Kasumi-1 (cell line): ENCODE measurements around the gene BRF1.

Source experiments
- DNase-seq, 2 experiments: peaks; one replicate each; lab custom pipeline; 2025; lab: John Stamatoyannopoulos, UW

Gene BRF1

GRCh38 chr14:105173901-105174894, 126.6 kb downstream of the BRF1 start:
- DNase-seq: peak; percentile 45 to 51

DNA sequence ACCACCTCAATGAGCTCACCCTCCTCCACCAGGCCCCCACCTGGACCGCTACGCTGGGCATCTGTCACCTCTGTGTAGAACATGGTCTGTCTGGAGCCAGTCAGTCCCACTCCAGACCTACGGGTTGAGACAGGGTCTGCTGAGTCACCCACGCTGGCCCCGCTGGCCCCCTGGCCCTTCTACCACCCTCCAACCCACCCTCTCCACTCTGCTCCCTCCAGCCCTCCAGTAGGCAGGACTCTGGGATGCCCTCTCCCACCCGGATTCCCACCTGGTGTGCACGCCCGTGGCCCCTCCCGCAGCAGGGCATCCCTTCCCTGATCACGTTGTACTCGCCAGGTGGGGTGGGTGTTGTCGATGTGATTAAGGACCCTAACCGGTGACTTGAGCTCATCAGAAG, 127.7 kb downstream of the BRF1 start:
- DNase-seq: no peak

GRCh38 chr14:105172476-105172875, 128.3 kb downstream of the BRF1 start:
- no peak for DNase-seq

GRCh38 chr14:105171004-105171673, 129.7 kb downstream of the BRF1 start:
- no peak for DNase-seq

DNA sequence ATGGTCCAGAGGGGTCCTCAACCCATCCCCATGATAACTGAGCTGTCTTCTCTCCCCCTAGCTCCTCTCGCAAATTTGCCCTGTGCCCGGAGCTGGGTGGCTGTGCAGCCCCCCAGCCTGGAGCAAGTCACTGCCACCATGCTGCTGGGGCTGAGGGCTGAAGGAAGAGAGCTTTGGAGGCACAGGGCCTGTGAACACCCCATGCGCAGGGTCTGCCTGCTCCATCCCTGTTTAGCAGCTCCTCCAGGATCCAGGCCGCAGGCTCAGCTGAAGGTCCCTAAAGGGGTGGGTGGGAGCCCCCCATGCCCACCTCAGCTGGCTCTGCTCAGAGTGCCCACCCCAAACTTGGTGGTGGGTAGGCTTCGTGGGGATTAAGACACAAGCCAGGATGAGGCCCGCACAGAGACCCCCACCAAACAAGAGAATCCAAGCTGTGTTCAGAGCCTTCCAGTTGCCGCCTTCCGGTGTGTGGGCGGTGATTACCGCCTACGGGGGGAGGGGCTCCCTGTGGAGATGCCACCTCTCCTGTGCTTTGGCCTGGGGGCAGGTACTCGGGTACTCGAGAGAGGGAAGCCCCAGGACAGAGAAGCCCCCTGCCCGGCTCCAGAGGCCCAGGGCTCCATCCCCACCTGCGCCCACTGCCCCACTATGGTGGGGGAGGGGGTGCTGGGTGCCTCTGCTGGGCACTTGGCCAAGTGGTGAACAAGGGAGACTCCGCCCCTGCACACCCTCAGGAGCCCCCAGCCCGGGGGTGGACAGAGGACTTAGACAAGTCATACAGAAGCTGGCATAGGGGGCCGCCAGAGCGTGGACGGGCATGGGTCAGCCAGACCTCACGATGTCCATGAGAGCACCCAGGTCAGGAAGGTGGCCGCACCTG, 130.8 kb downstream of the BRF1 start:
- no peak for DNase-seq

DNA sequence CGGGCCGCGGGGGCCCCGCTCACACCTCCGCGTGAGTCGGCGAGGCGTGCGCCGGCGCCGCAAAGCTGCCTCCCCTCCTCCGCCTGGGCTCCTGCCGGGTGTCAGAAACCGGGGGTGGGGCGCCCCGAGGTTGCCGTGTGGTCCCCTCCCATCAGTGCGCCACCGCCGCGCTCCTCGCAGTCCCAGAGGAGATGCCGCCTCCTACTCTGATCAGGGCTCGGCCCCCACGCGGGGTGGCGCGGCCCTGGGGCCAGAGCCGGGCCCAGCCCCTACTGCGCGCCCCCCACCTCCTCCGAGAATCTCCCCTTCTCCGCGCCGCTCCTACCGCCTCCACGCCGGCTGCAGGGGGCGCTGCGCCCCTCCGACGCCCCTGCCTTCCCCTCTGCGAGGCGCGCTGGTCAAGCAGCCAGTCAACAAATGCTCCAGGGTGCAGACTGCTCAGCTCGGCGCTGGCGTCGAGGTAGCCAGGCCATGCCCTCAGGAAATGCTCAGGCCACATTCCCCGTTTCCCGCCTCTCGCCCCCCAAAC, 131.8 kb downstream of the BRF1 start:
- peak; percentile 30 to 50 for DNase-seq

DNA sequence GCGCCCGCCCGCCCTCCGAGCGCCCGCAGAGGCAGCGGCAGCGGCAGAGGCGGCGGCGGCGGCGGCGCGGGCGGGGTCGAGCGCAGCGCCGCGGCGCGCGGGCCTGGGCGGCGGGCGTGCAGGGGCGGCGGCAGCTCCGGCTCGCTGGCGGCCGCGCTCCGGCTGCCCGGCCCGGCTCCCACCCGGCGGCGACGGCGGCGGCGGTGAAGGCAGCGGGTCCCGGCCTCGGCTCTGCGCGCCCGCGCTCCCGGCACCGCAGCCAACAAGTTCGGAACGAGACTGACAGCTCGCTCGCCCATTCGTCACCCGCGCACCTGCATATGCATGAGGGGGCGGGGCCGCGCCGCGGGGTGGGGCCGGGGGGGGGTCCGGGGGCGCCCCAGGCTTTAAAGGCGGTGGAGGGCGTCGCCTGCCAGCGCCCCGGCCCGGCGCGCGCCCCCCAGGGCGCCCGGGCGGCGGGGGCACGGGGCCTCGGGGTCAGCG, 132.3 kb downstream of the BRF1 start, which contains the start of gene JAG2:
Gene JAG2, minus strand, starts transcription at position 281 of the 483 bp plus-strand sequence. CDS start 356 bp downstream, outside the sequence.
- DNase-seq: peak; percentile 18 to 29

GRCh38 chr14:105168093-105168420, 132.7 kb downstream of the BRF1 start:
- DNase-seq: no peak

GRCh38 chr14:105167303-105168092, 133.3 kb downstream of the BRF1 start:
- DNase-seq: no peak

DNA sequence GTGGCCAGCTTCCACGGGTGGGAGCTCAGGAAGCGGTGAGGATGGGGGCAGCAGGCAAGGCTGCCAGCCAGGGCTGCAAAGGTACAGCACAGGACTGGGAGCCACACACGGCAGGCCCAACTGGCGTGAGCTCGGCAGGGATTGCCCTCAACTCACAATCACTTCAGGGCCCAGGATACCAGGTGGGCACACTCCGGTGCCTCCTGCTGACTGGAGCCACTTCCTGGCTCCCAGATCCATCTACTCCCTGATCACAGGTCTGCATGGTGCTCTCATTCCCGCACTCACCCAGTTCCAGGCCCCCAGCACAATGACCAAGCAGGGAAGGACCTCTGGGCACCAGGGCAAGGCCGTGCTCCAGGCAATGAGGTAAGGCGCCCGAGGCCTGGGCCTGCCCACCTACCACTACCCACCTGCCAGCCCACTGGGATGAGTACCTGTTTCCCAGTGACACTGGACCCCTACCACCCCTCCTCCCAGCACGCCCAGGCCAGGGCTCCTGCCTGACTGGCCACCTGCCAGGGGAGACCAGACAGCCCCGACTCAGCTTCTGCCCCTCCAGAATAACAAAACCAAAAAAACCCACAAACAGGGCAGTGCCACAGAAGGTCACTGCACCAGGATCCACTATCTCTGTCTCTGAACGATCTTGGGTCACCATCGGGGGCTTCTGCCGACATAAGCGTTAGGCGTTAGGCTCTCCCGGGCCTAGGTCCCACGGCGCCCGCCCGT, 134.1 kb downstream of the BRF1 start:
- no peak for DNase-seq

DNA sequence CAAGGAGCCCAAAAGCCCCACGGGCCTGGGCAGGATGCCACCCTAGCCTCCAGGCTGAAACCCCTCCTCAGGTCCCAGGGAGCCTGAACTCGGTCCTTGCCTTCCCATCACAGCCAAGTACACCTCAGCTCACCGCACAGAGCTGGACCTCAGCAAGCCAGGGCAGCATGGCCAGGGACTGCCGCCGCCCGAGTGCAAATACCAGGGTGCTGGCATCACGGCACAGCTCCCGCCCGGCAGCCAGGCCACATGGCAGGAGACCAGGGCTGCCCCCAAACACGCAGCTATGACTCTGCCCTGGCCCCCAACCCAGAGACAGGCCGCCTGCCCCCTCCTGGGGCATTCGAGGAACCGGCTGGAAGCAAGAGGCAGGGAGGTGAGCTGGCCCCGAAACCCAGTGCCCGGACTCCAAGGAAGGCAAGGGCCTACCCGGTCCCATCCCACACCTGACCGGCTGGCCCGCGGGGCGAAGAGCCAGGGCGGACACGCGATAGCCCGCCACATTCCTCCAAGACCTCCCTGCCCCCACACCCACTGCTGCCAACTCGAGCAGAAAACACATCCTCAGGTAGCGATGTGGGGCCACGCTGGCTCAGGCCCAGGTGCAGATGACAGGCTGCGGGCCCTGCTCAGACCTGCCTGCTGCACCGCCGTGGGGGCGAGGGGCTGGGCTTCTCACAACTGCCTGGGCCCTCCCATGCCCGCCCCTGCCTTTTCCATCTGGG, 134.9 kb downstream of the BRF1 start:
- no peak for DNase-seq

DNA sequence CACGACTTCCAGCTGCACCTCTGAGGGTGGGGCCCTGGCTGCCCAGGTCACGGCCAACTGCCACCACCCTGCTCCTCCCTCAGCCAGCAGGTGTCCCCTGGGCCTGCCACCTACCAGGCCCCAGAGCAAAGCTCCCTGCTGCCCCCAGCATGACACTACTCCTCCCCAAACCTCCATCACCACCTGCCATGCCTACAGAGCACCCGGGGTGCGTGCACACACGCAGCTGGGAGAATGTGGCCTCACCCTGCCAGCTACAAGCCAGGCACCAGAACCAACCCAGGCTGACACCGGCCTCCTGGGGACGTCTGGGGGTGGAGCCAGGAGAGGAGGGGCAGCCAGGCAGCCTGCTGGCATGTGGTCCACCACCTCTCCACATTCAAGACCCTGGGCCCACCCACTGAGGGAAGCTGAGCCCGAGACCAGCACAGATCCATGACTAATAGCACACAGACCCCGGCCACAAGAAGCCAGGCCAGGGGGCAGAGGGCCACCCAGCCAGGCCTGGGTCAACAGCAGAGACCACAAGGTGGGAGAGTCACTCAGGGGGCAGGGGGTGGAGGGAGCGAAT, 135.6 kb downstream of the BRF1 start:
- no peak for DNase-seq

- DNase-seq: peak; percentile 56 to 64
These were observed 137.6 kb downstream of the BRF1 start for GRCh38 chr14:105163040-105163742.

GRCh38 chr14:105162669-105162979, 138.2 kb downstream of the BRF1 start:
- no peak for DNase-seq

DNA sequence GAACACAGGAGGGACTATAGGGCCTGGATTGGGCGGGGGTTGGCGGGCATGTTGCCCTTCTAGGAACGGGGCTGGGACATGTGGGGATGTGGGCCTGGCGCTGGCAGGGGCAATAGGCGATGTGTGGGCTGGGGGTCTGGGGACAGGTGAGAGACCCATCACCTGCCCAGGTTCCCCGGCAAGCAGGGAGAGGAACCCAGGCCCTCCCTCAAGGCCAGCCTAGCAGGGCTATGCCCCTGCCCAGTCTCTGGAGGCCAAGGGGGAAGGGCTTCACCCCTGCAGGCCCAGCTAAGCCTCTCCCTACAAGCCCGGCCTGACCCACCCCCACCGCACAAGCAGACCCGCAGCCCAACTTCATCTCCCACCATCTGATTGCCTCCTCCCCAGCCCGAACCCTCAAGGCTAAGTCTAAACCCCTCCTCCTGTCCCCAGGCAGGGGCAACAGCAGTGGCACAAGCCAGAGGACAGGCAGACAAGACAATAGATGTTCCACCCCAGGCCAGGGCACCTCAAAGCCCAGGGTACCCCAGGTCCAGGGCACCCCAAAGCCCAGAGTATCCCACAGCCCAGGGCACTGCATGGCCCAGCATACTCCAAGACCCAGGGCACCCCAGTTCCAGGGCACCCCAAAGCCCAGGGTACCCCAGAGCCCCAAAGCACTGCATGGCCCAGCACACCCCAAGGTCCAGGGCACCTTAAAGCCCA, 138.7 kb downstream of the BRF1 start:
- no peak for DNase-seq

DNA sequence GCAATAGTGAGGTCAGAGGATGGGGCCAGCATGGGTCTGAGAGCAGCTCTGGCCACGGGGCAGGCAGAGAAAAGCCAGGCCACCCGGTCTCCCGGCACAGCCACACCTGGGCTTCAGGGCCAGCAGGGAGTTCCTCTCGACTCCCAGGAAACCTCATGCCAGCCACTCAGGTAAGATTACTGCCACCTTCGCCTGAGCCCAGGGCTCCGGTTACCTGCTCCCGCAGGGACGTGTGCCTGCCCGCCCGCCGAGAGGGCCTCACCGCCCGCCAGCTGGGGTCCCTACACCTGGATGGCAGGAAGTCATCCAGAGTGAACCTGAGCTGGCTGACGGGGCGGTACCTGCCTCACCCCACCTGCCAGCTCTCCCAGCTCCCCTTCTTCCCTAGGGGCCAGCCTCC, 139.5 kb downstream of the BRF1 start:
- DNase-seq: no peak

GRCh38 chr14:105160776-105161175, 140.0 kb downstream of the BRF1 start:
- no peak for DNase-seq

DNA sequence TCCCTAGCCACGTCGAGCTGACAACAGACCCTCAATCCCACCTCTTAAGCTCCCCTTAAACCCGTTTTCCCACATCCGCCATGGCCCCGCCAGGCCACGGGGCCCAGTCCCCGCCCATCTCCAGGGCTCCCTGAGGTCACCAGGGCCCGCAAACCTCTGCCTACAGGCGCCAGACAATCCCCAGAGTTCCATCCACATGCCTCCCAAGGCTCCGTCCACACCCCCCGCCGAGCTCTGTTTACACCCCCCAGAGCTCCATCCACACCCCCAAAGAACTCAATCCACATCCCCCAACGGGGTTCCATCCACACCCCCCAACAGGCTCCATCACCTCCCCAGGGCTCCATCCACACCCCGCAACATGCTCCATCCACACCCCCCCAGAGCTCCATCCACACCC, 141.5 kb downstream of the BRF1 start:
- DNase-seq: no peak
